HEK293 (cell line): ENCODE data around the gene GCAT.

Source experiments
- CTCF ChIA-PET: fragments of 350-600 bp; formaldehyde crosslinking; extraction: SDS; loops from one replicate; lab custom pipeline; 2021; ENCODE audit warnings: antibody characterized with exemption; lab: Yijun Ruan, JAX
- POLR2A ChIA-PET: fragments of 300-600 bp; formaldehyde crosslinking; extraction: SDS; loops from one replicate; lab custom pipeline; 2020; ENCODE audit warnings: antibody characterized with exemption, inconsistent platforms; lab: Yijun Ruan, JAX
- H3K27ac ChIP-seq: fragments of 200-500 bp; sonication (Bioruptor generic); 2 replicates; pipeline ENCODE4 v1.5.1; 2014; ENCODE audit warnings: low read depth, low read length, control low read depth, inconsistent platforms; ENCODE audit errors: extremely low read depth
- H3K36me3 ChIP-seq, 2 experiments: fragments of 200-500 bp in 1 of 2; sonication (Bioruptor generic) in 1 of 2; 1 replicate in 1 of 2; 2 replicates in 1 of 2; pipeline ENCODE4 v1.5.1; 2014 to 2017; ENCODE audit warnings: inconsistent platforms in 2 of 2, low read length in 2 of 2; ENCODE audit not compliant: control insufficient read depth in 2 of 2, insufficient read depth in 1 of 2
- H3K4me1 ChIP-seq: fragments of 200-500 bp; sonication (Bioruptor generic); 2 replicates; pipeline ENCODE4 v1.5.1; 2014; ENCODE audit warnings: mild to moderate bottlenecking, low read length, inconsistent platforms; ENCODE audit not compliant: control insufficient read depth, insufficient read depth
- H3K4me3 ChIP-seq: 2 replicates; pipeline ENCODE4 v1.5.1; 2011; ENCODE audit warnings: low read depth, mild to moderate bottlenecking, control low read depth, low read length, moderate library complexity
- H3K9me3 ChIP-seq: fragments of 200-500 bp; sonication (Bioruptor generic); 2 replicates; pipeline ENCODE4 v1.5.1; 2014; ENCODE audit warnings: low read depth, low read length, inconsistent platforms; ENCODE audit not compliant: control insufficient read depth, insufficient read depth
- KLF1 ChIP-seq: fragments of 450-650 bp; formaldehyde crosslinking; IDR thresholded peaks from 2 replicates; pipeline ENCODE4 v1.5.1; 2016; ENCODE audit warnings: missing biosample characterization, missing genetic modification characterization
- ZIC2 ChIP-seq: fragments of 450-650 bp; formaldehyde crosslinking; IDR thresholded peaks from 2 replicates; pipeline ENCODE4 v1.5.1; 2016; ENCODE audit warnings: missing biosample characterization, missing genetic modification characterization
- ZNF132 ChIP-seq: fragments of 450-650 bp; formaldehyde crosslinking; IDR thresholded peaks from 2 replicates; pipeline ENCODE4 v1.5.1; 2017; ENCODE audit warnings: missing biosample characterization, missing genetic modification characterization, borderline replicate concordance
- ZNF175 ChIP-seq: fragments of 450-650 bp; formaldehyde crosslinking; IDR thresholded peaks from 2 replicates; pipeline ENCODE4 v1.5.1; 2016; ENCODE audit warnings: missing biosample characterization, missing genetic modification characterization
- ZNF239 ChIP-seq: fragments of 450-650 bp; formaldehyde crosslinking; IDR thresholded peaks from 2 replicates; pipeline ENCODE4 v1.5.1; 2016; ENCODE audit warnings: missing biosample characterization, missing genetic modification characterization
- ZNF324 ChIP-seq: fragments of 450-650 bp; formaldehyde crosslinking; IDR thresholded peaks from 2 replicates; pipeline ENCODE4 v1.5.1; 2016; ENCODE audit warnings: missing biosample characterization, missing genetic modification characterization
- ZNF354C ChIP-seq: fragments of 450-650 bp; formaldehyde crosslinking; IDR thresholded peaks from 2 replicates; pipeline ENCODE4 v1.5.1; 2016; ENCODE audit warnings: missing biosample characterization, missing genetic modification characterization, low read depth, borderline replicate concordance
- ZNF37A ChIP-seq: fragments of 450-650 bp; IDR thresholded peaks from 2 replicates; pipeline ENCODE4 v1.5.1; 2018; ENCODE audit warnings: missing biosample characterization, missing genetic modification characterization
- ZNF596 ChIP-seq: fragments of 450-650 bp; IDR thresholded peaks from 2 replicates; pipeline ENCODE4 v1.5.0; 2018; ENCODE audit warnings: missing biosample characterization, mild to moderate bottlenecking, missing genetic modification characterization, moderate library complexity
- ZNF629 ChIP-seq: fragments of 450-650 bp; formaldehyde crosslinking; IDR thresholded peaks from 2 replicates; pipeline ENCODE4 v1.5.1; 2017; ENCODE audit warnings: missing biosample characterization, missing genetic modification characterization
- ZNF76 ChIP-seq: fragments of 450-650 bp; formaldehyde crosslinking; IDR thresholded peaks from 2 replicates; pipeline ENCODE4; 2016; ENCODE audit warnings: low read depth, missing biosample characterization, missing genetic modification characterization, borderline replicate concordance
- ZXDB ChIP-seq: fragments of 450-650 bp; formaldehyde crosslinking; IDR thresholded peaks from 2 replicates; pipeline ENCODE4 v1.5.1; 2016; ENCODE audit warnings: missing biosample characterization, missing genetic modification characterization
- TF ChIP-seq, protein P1 (sequence below): fragments of 450-650 bp; formaldehyde crosslinking; IDR thresholded peaks from 2 replicates; pipeline ENCODE4 v1.5.1; 2016; ENCODE audit warnings: missing biosample characterization, missing genetic modification characterization, low read depth
- TF ChIP-seq, protein P2 (sequence below): fragments of 450-650 bp; formaldehyde crosslinking; conservative IDR thresholded peaks from 2 replicates; pipeline ENCODE4 v1.5.1; 2016; ENCODE audit warnings: low read depth, missing biosample characterization, missing genetic modification characterization
- TF ChIP-seq, protein P3 (sequence below): fragments of 450-650 bp; formaldehyde crosslinking; IDR thresholded peaks from 2 replicates; pipeline ENCODE4 v1.5.1; 2016; ENCODE audit warnings: missing biosample characterization, missing genetic modification characterization
- TF ChIP-seq, protein P4 (sequence below): fragments of 450-650 bp; formaldehyde crosslinking; IDR thresholded peaks from 2 replicates; pipeline ENCODE4 v1.5.1; 2016; ENCODE audit warnings: missing biosample characterization, missing genetic modification characterization
- TF ChIP-seq, protein P5 (sequence below): fragments of 450-650 bp; formaldehyde crosslinking; conservative IDR thresholded peaks from 2 replicates; pipeline ENCODE4 v1.5.1; 2016; ENCODE audit warnings: low read depth, missing biosample characterization, missing genetic modification characterization
- TF ChIP-seq, protein P6 (sequence below): fragments of 450-650 bp; formaldehyde crosslinking; IDR thresholded peaks from 2 replicates; pipeline ENCODE4 v1.5.1; 2016; ENCODE audit warnings: missing biosample characterization, missing genetic modification characterization

Gene GCAT

DNA sequence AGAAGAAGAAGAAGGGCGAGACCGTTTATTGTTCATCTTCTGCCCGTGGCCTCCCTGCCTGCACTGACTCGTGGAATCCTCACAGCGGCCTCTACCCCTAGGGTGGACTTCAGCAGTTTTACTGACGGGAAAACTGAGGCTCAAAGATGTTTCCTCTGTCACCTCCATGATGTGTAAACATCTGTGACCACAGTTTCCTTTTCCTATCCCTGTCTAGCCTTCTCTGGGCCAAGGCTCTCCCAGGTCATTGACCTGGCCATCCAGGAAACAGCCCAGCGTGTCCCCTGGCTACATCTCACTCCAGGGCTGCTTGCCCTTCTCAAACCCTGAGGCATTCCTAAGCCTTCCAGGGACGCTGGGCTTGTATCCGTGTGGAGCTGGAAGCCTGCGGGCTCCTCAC is 49.0 kb upstream of the GCAT start:
- Histone ChIP-seq H3K4me1 (peaks cover 6% of the 10 kb centered on the region; the same call in 1 of the 2 replicates), H3K36me3 (peaks cover 25 to 78% of the 10 kb centered on the region in 2 experiments), H3K9me3 (no peaks in the 10 kb centered on the region), H3K4me3 (no peak overlapping the region), H3K27ac (no peak overlapping the region)
- TF ChIP-seq, protein P1, sequence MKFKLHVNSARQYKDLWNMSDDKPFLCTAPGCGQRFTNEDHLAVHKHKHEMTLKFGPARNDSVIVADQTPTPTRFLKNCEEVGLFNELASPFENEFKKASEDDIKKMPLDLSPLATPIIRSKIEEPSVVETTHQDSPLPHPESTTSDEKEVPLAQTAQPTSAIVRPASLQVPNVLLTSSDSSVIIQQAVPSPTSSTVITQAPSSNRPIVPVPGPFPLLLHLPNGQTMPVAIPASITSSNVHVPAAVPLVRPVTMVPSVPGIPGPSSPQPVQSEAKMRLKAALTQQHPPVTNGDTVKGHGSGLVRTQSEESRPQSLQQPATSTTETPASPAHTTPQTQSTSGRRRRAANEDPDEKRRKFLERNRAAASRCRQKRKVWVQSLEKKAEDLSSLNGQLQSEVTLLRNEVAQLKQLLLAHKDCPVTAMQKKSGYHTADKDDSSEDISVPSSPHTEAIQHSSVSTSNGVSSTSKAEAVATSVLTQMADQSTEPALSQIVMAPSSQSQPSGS (tag by site-specific recombination): no peak
- TF ChIP-seq ZNF76 (tag by site-specific recombination): no peak
- TF ChIP-seq ZNF354C: no peak
- TF ChIP-seq, protein P2, sequence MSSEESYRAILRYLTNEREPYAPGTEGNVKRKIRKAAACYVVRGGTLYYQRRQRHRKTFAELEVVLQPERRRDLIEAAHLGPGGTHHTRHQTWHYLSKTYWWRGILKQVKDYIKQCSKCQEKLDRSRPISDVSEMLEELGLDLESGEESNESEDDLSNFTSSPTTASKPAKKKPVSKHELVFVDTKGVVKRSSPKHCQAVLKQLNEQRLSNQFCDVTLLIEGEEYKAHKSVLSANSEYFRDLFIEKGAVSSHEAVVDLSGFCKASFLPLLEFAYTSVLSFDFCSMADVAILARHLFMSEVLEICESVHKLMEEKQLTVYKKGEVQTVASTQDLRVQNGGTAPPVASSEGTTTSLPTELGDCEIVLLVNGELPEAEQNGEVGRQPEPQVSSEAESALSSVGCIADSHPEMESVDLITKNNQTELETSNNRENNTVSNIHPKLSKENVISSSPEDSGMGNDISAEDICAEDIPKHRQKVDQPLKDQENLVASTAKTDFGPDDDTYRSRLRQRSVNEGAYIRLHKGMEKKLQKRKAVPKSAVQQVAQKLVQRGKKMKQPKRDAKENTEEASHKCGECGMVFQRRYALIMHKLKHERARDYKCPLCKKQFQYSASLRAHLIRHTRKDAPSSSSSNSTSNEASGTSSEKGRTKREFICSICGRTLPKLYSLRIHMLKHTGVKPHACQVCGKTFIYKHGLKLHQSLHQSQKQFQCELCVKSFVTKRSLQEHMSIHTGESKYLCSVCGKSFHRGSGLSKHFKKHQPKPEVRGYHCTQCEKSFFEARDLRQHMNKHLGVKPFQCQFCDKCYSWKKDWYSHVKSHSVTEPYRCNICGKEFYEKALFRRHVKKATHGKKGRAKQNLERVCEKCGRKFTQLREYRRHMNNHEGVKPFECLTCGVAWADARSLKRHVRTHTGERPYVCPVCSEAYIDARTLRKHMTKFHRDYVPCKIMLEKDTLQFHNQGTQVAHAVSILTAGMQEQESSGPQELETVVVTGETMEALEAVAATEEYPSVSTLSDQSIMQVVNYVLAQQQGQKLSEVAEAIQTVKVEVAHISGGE: no peak
- no peak for TF ChIP-seq KLF1
- TF ChIP-seq, protein P3, sequence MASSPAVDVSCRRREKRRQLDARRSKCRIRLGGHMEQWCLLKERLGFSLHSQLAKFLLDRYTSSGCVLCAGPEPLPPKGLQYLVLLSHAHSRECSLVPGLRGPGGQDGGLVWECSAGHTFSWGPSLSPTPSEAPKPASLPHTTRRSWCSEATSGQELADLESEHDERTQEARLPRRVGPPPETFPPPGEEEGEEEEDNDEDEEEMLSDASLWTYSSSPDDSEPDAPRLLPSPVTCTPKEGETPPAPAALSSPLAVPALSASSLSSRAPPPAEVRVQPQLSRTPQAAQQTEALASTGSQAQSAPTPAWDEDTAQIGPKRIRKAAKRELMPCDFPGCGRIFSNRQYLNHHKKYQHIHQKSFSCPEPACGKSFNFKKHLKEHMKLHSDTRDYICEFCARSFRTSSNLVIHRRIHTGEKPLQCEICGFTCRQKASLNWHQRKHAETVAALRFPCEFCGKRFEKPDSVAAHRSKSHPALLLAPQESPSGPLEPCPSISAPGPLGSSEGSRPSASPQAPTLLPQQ (tag by site-specific recombination): no peak
- no peak for TF ChIP-seq ZNF324 (tag by site-specific recombination)
- no peak for TF ChIP-seq ZNF37A (tag by site-specific recombination)
- no peak for TF ChIP-seq ZNF175
- TF ChIP-seq, protein P4, sequence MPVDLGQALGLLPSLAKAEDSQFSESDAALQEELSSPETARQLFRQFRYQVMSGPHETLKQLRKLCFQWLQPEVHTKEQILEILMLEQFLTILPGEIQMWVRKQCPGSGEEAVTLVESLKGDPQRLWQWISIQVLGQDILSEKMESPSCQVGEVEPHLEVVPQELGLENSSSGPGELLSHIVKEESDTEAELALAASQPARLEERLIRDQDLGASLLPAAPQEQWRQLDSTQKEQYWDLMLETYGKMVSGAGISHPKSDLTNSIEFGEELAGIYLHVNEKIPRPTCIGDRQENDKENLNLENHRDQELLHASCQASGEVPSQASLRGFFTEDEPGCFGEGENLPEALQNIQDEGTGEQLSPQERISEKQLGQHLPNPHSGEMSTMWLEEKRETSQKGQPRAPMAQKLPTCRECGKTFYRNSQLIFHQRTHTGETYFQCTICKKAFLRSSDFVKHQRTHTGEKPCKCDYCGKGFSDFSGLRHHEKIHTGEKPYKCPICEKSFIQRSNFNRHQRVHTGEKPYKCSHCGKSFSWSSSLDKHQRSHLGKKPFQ (tag by site-specific recombination): no peak
- POLR2A ChIA-PET: interaction anchor here (0.8 kb wide), 1 partner anchor 11 kb away, joined by 3 read pairs; no protein-coding TSS in a partner anchor
- CTCF ChIA-PET: interaction anchor here (1.1 kb wide), 1 partner anchor 152 kb away, joined by 5 read pairs; no protein-coding TSS in a partner anchor

DNA sequence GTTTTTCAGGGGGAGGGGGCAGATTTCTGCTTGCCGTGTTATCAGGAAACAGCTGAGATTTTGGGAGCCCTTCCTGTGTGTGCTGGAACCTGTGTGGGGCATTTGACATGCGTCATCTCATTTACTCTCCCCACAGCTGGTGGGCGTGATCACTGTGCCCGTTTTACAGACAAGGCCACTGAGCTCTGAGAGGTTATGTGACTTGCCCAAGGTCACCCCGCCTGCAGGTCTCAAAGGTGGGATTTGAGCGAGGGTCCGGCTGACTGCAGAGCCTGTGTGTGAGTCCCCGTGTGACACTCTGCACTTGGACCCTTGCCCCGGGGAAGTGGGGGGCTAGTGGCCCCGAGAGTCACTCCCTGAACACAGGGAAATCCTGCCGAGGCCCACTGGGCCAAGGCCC is 48.5 kb upstream of the GCAT start:
- CTCF ChIA-PET: interaction anchor here (1.1 kb wide), 1 partner anchor 153 kb away, joined by 5 read pairs; no protein-coding TSS in a partner anchor
- H3K4me1 ChIP-seq: peaks cover 6% of the 10 kb centered on the region; the same call in 1 of the 2 replicates
- TF ChIP-seq, protein P5, sequence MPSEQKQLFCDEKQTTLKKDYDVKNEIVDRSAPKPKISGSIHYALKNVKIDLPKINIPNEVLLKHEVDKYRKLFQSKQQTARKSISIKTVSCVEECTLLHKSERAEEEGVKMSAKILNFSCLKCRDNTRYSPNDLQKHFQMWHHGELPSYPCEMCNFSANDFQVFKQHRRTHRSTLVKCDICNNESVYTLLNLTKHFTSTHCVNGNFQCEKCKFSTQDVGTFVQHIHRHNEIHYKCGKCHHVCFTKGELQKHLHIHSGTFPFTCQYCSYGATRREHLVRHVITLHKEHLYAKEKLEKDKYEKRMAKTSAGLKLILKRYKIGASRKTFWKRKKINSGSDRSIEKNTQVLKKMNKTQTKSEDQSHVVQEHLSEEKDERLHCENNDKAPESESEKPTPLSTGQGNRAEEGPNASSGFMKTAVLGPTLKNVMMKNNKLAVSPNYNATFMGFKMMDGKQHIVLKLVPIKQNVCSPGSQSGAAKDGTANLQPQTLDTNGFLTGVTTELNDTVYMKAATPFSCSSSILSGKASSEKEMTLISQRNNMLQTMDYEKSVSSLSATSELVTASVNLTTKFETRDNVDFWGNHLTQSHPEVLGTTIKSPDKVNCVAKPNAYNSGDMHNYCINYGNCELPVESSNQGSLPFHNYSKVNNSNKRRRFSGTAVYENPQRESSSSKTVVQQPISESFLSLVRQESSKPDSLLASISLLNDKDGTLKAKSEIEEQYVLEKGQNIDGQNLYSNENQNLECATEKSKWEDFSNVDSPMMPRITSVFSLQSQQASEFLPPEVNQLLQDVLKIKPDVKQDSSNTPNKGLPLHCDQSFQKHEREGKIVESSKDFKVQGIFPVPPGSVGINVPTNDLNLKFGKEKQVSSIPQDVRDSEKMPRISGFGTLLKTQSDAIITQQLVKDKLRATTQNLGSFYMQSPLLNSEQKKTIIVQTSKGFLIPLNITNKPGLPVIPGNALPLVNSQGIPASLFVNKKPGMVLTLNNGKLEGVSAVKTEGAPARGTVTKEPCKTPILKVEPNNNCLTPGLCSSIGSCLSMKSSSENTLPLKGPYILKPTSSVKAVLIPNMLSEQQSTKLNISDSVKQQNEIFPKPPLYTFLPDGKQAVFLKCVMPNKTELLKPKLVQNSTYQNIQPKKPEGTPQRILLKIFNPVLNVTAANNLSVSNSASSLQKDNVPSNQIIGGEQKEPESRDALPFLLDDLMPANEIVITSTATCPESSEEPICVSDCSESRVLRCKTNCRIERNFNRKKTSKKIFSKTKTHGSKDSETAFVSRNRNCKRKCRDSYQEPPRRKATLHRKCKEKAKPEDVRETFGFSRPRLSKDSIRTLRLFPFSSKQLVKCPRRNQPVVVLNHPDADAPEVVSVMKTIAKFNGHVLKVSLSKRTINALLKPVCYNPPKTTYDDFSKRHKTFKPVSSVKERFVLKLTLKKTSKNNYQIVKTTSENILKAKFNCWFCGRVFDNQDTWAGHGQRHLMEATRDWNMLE (tag by site-specific recombination): no peak
- TF ChIP-seq ZNF596 (tag by site-specific recombination) (no peak), ZNF629 (tag by site-specific recombination) (no peak), ZIC2 (no peak), ZXDB (no peak), ZNF239 (no peak), ZNF132 (tag by site-specific recombination) (no peak)
- TF ChIP-seq, protein P6, sequence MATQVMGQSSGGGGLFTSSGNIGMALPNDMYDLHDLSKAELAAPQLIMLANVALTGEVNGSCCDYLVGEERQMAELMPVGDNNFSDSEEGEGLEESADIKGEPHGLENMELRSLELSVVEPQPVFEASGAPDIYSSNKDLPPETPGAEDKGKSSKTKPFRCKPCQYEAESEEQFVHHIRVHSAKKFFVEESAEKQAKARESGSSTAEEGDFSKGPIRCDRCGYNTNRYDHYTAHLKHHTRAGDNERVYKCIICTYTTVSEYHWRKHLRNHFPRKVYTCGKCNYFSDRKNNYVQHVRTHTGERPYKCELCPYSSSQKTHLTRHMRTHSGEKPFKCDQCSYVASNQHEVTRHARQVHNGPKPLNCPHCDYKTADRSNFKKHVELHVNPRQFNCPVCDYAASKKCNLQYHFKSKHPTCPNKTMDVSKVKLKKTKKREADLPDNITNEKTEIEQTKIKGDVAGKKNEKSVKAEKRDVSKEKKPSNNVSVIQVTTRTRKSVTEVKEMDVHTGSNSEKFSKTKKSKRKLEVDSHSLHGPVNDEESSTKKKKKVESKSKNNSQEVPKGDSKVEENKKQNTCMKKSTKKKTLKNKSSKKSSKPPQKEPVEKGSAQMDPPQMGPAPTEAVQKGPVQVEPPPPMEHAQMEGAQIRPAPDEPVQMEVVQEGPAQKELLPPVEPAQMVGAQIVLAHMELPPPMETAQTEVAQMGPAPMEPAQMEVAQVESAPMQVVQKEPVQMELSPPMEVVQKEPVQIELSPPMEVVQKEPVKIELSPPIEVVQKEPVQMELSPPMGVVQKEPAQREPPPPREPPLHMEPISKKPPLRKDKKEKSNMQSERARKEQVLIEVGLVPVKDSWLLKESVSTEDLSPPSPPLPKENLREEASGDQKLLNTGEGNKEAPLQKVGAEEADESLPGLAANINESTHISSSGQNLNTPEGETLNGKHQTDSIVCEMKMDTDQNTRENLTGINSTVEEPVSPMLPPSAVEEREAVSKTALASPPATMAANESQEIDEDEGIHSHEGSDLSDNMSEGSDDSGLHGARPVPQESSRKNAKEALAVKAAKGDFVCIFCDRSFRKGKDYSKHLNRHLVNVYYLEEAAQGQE (tag by site-specific recombination): no peak

More for the DNA sequence above, 48.5 kb upstream of the GCAT start:
- Histone ChIP-seq H3K4me3 (no peak overlapping the region), H3K27ac (no peak overlapping the region), H3K9me3 (no peaks in the 10 kb centered on the region), H3K36me3 (peaks cover 25 to 80% of the 10 kb centered on the region in 2 experiments)
- POLR2A ChIA-PET: no interaction called here
